Measurements from ENCODE around the gene NUP188. TPM values are rescaled to one million over a fixed set of nuclear protein-coding genes. Genes with fewer than 3 reads are reported as not detected.
"Not testable (repeated sequence)": the region's sequence is repeated elsewhere in the genome, so short reads cannot be mapped to it uniquely, and the experiment has no call there.

The NUP188 gene
- total and polyA plus RNA-seq, 2 of the 4 experiments (the other 2 are of a cell fraction): 53.0 to 59.1 TPM

GRCh38 chr9:129035838-129036237 is 88.3 kb downstream of the NUP188 start:
- H3K4me1 ChIP-seq (ENCODE audit: control insufficient read depth, insufficient read depth, low read length): peaks cover 14% of the 10 kb centered on the region
- POLR2A ChIA-PET (ENCODE audit: unreplicated experiment): not testable (repeated sequence)
- CTCF ChIA-PET: interaction anchor here (0.5 kb wide), 1 partner anchor 70 kb away, joined by 3 read pairs; no protein-coding TSS in a partner anchor

More at GRCh38 chr9:129035838-129036237, 88.3 kb downstream of the NUP188 start:
- H4K20me1 ChIP-seq (ENCODE audit: insufficient read depth, low read length): peaks cover 13% of the 10 kb centered on the region
- peak overlapping the region; percentile 93 for H4K5ac ChIP-seq (ENCODE audit: low read depth, low read length)
- H3K23ac ChIP-seq (ENCODE audit: low read depth, low read length): peak overlapping the region; percentile 83
- H3K27me3 ChIP-seq (ENCODE audit: control insufficient read depth, insufficient read depth, low read length); H2BK20ac ChIP-seq (ENCODE audit: low read depth, low read length); in situ Hi-C loops (cut with MboI; ENCODE audit: low sequenced_read_pairs); dilution Hi-C loops (cut with HindIII; ENCODE audit: low sequenced_read_pairs, unreplicated experiment); H3K36me3 ChIP-seq (ENCODE audit: control insufficient read depth, insufficient read depth, low read length); DNase-seq; BruUV-seq (replicated peaks); intact Hi-C loops (cut with micrococcal nuclease); H3K9me3 ChIP-seq (ENCODE audit: control insufficient read depth, insufficient read depth, low read length): not testable (repeated sequence)
- peak overlapping the region; percentile 49; the same call in 1 of the 2 replicates for H3K56ac ChIP-seq (ENCODE audit: extremely low read depth, insufficient read depth, low read length)
- peak overlapping the region; percentile 94 to 98 for H4K8ac ChIP-seq (ENCODE audit: low read depth in 2 of 2, low read length in 2 of 2)
- 0 out of 2 replicates have a peak overlapping the region, but pooled peaks have one; percentile 1 for H2AK5ac ChIP-seq (ENCODE audit: low read depth, low read length)
- peak overlapping the region; percentile 83 for H3K4ac ChIP-seq (ENCODE audit: low read depth, low read length)
- H3K9ac ChIP-seq (ENCODE audit: low read depth, low read length): peak overlapping the region; percentile 85
- H3K14ac ChIP-seq (replicated peaks; ENCODE audit: low read depth, low read length): peak overlapping the region; percentile 91
- WGBS, 2 experiments (ENCODE audit: extremely low coverage in 2 of 2, insufficient read length in 1 of 2): 100% methylated on average over 1 of the region's 13 CpGs; no CpG with 5 or more reads in 1 of the 2 experiments
- peak overlapping the region; percentile 74 for H2BK5ac ChIP-seq (ENCODE audit: low read depth, low read length, poor library complexity, severe bottlenecking)
- H2AFZ ChIP-seq (replicated peaks; ENCODE audit: low read length, poor library complexity): peak overlapping the region; percentile 98
- H3K9me1 ChIP-seq (ENCODE audit: insufficient read depth, low read length): 0 out of 2 replicates have a peak, but pooled peaks cover 10% of the 10 kb centered on the region
- peak; percentile 16 for ATAC-seq (ENCODE audit: low read depth)
- H3K18ac ChIP-seq (ENCODE audit: low read depth, low read length): peak overlapping the region; percentile 62
- H2BK15ac ChIP-seq (ENCODE audit: low read depth, low read length): peak overlapping the region; percentile 59; the same call in 1 of the 3 replicates
- H3K79me1 ChIP-seq (ENCODE audit: low read depth in 1 of 2, low read length in 2 of 2): peaks cover 14 to 36% of the 10 kb centered on the region in 2 experiments; a peak in 3 of 4 replicates
- peak overlapping the region; percentile 95 for H3K4me2 ChIP-seq (ENCODE audit: low read depth, low read length)
- H3K27ac ChIP-seq (ENCODE audit: insufficient read depth, low read length): peak overlapping the region; percentile 77
- peak overlapping the region; percentile 42 for H3K4me3 ChIP-seq (ENCODE audit: insufficient read depth, low read depth, low read length)
- H2BK120ac ChIP-seq (ENCODE audit: low read depth, low read length): peak overlapping the region; percentile 74
- peak overlapping the region; percentile 82 for H4K91ac ChIP-seq (ENCODE audit: insufficient read depth, low read depth, low read length)
- peak overlapping the region; percentile 73 for H2AK9ac ChIP-seq (replicated peaks; ENCODE audit: low read depth, low read length, poor library complexity)
